ENCODE measurements around the gene TMEM258.

DNA sequence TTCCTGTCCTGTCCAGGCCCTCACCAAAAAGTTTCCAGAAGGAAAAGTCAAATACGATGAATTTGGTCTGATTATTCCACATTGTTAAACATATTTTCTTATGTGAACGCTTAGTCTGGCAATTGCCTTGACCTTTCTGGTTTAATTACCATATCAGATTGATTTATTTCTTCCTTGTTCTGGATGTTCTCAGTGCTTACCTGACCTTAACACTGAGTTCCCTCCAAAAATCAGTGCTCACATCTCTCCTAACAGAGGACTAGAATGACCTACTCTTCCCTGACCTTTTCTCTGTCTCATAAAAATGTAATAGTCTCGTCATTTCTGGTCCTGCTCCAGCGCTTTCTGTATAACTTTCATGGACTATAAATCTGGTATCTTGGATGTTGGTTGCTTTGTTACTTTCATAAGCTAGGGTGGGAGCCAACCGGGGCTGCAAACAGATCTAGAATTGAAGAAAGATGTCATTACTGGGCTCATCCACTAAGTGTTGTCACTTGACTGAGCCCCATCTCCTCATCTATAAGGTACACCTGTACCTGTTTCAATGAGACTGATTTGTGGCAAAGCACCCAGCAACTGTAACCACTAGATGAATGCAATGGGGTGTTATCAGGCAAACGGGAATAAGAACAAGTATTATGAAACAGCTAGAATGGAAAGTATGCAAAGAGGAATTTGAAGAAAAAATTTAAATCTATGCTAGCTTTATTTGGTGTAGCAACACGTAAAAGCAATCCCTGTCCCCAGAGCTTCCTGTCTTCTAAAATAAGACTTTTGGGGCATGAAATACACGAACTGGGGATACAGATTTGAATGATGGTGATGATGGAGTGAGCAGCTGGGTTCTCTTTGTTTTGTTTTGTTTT is 38.1 kb upstream of the TMEM258 start:
- no peak for TF ChIP-seq EP300 (IDR thresholded peaks at IDR 0.05; ENCODE audit: low read depth)
- TF ChIP-seq, protein P1, sequence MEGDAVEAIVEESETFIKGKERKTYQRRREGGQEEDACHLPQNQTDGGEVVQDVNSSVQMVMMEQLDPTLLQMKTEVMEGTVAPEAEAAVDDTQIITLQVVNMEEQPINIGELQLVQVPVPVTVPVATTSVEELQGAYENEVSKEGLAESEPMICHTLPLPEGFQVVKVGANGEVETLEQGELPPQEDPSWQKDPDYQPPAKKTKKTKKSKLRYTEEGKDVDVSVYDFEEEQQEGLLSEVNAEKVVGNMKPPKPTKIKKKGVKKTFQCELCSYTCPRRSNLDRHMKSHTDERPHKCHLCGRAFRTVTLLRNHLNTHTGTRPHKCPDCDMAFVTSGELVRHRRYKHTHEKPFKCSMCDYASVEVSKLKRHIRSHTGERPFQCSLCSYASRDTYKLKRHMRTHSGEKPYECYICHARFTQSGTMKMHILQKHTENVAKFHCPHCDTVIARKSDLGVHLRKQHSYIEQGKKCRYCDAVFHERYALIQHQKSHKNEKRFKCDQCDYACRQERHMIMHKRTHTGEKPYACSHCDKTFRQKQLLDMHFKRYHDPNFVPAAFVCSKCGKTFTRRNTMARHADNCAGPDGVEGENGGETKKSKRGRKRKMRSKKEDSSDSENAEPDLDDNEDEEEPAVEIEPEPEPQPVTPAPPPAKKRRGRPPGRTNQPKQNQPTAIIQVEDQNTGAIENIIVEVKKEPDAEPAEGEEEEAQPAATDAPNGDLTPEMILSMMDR (IDR thresholded peaks at IDR 0.05) = no peak

Measured in transverse colon (tissue), 3 donors.